IPS-18c (cell line): ENCODE measurements around the gene PACSIN2.
"Not testable (repeated sequence)": the region's sequence is repeated elsewhere in the genome, so short reads cannot be mapped to it uniquely, and the experiment has no call there.

Experiments
- H3K4me3 ChIP-seq: 2 replicates; pipeline ENCODE4 v1.7.0; 2013; ENCODE audit warnings: low read depth, mild to moderate bottlenecking, low read length, moderate library complexity; ENCODE audit not compliant: insufficient read depth
- H3K9me3 ChIP-seq: one replicate; pipeline ENCODE4 v1.6.1; 2013; ENCODE audit warnings: mild to moderate bottlenecking, low read length, moderate library complexity; ENCODE audit not compliant: control insufficient read depth, insufficient read depth

The PACSIN2 gene

GRCh38 chr22:42944409-42944808 is 70.5 kb downstream of the PACSIN2 start:
- Histone ChIP-seq H3K4me3 (no peak overlapping the region), H3K9me3 (no peaks in the 10 kb centered on the region)

- H3K4me3 ChIP-seq = no peak overlapping the region
- no peaks in the 10 kb centered on the region for H3K9me3 ChIP-seq
These were observed 71.0 kb downstream of the PACSIN2 start for GRCh38 chr22:42943981-42944380.

- Histone ChIP-seq H3K9me3 (no peaks in the 10 kb centered on the region), H3K4me3 (no peak overlapping the region)
These were observed 72.6 kb downstream of the PACSIN2 start for GRCh38 chr22:42942351-42942750.

- Histone ChIP-seq H3K4me3 (no peak overlapping the region), H3K9me3 (no peaks in the 10 kb centered on the region)
These were observed 74.9 kb downstream of the PACSIN2 start for GRCh38 chr22:42939941-42940653.

- no peak overlapping the region for H3K4me3 ChIP-seq
- H3K9me3 ChIP-seq = no peaks in the 10 kb centered on the region
These were observed 75.5 kb downstream of the PACSIN2 start for GRCh38 chr22:42939451-42939881.

- H3K4me3 ChIP-seq = no peak overlapping the region
- no peaks in the 10 kb centered on the region for H3K9me3 ChIP-seq
These were observed 76.0 kb downstream of the PACSIN2 start for GRCh38 chr22:42938976-42939375.

- no peaks in the 10 kb centered on the region for H3K9me3 ChIP-seq
- H3K4me3 ChIP-seq = no peak overlapping the region
These were observed 76.5 kb downstream of the PACSIN2 start for GRCh38 chr22:42938449-42938848.

GRCh38 chr22:42937164-42937843 is 77.6 kb downstream of the PACSIN2 start:
- H3K9me3 ChIP-seq = no peaks in the 10 kb centered on the region
- H3K4me3 ChIP-seq = no peak overlapping the region; the same call in 1 of the 2 replicates

- H3K4me3 ChIP-seq, H3K9me3 ChIP-seq: not testable (repeated sequence)
These were observed 78.3 kb downstream of the PACSIN2 start for GRCh38 chr22:42936680-42937079.

GRCh38 chr22:42934338-42934737 is 80.6 kb downstream of the PACSIN2 start:
- Histone ChIP-seq H3K9me3 (no peaks in the 10 kb centered on the region), H3K4me3 (no peak overlapping the region)

GRCh38 chr22:42933485-42934091 is 81.4 kb downstream of the PACSIN2 start:
- Histone ChIP-seq H3K9me3 (no peaks in the 10 kb centered on the region), H3K4me3 (no peak overlapping the region)

- H3K9me3 ChIP-seq = no peaks in the 10 kb centered on the region
- H3K4me3 ChIP-seq = no peak overlapping the region
These were observed 82.0 kb downstream of the PACSIN2 start for GRCh38 chr22:42932857-42933484.

- H3K9me3 ChIP-seq = no peaks in the 10 kb centered on the region
These were observed 82.8 kb downstream of the PACSIN2 start for GRCh38 chr22:42932197-42932519.

GRCh38 chr22:42931421-42932196 is 83.3 kb downstream of the PACSIN2 start:
- Histone ChIP-seq H3K4me3 (no peak overlapping the region), H3K9me3 (no peaks in the 10 kb centered on the region)

More at GRCh38 chr22:42932197-42932519, 82.8 kb downstream of the PACSIN2 start:
- H3K4me3 ChIP-seq = no peak overlapping the region

- Histone ChIP-seq H3K9me3 (no peaks in the 10 kb centered on the region), H3K4me3 (no peak overlapping the region)
These were observed 84.0 kb downstream of the PACSIN2 start for GRCh38 chr22:42930810-42931420.

GRCh38 chr22:42929838-42930155 is 85.2 kb downstream of the PACSIN2 start:
- H3K9me3 ChIP-seq = no peaks in the 10 kb centered on the region
- H3K4me3 ChIP-seq = no peak overlapping the region
